HepG2 (cell line): ENCODE results near the gene BZW1. TPM values are rescaled to one million over a fixed set of nuclear protein-coding genes. Genes with fewer than 3 reads are reported as not detected.

ENCODE experiments used
- ATAC-seq: fragments of 200-7000 bp; cut with Tn5 transposase; 3 replicates; pipeline ENCODE4 v1.9.1; 2020; ENCODE audit warnings: mild to moderate bottlenecking, moderate library complexity
- BruUV-seq: library from RNA; stranded (reverse); fragments of 400-500 nt; replicated peaks from 2 replicates; lab custom pipeline; 2021; lab: Mats Ljungman, UMichigan
- CTCF ChIA-PET: fragments of 300-600 bp; formaldehyde crosslinking; extraction: SDS; loops from one replicate; lab custom pipeline; 2021; ENCODE audit warnings: low total read pairs, inconsistent platforms, low intra/inter-chr PET ratio; lab: Yijun Ruan, JAX
- POLR2A ChIA-PET: fragments of 350-600 bp; sonication (Branson Sonifier 250); formaldehyde crosslinking; loops from one replicate; lab custom pipeline; 2020; ENCODE audit warnings: antibody characterized with exemption, inconsistent platforms; lab: Yijun Ruan, JAX
- DNase-seq: peaks from one replicate; pipeline ENCODE4 v3.0.0-alpha.2; 2015; ENCODE audit warnings: low spot score
- FAIRE-seq: peaks from 3 replicates; lab custom pipeline; 2011; peaks lifted over from hg19 to GRCh38; lab: Jason Lieb, UNC
- H2AFZ ChIP-seq: one replicate; pipeline ENCODE4 v1.6.1; 2011; ENCODE audit warnings: low read length, inconsistent platforms
- H3K27ac ChIP-seq: fragments of 300-600 bp; 3 replicates; pipeline ENCODE4 v1.8.0; 2011; ENCODE audit warnings: mixed run types, mild to moderate bottlenecking, mixed read lengths, low read length, inconsistent platforms; ENCODE audit not compliant: insufficient read depth; ENCODE audit errors: extremely low read length
- H3K27me3 ChIP-seq, 2 experiments: fragments of 200-600 bp in 1 of 2; 2 replicates in 1 of 2; 3 replicates in 1 of 2; pipeline versions ENCODE4 v1.6.0 to v1.8.0; 2011; ENCODE audit warnings: low read length in 2 of 2, mild to moderate bottlenecking in 2 of 2, moderate library complexity in 2 of 2, inconsistent platforms in 1 of 2; ENCODE audit not compliant: insufficient read depth in 2 of 2, control insufficient read depth in 1 of 2
- H3K36me3 ChIP-seq, 2 experiments: fragments of 200-600 bp in 1 of 2; replicated peaks in 1 of 2; 2 replicates in 1 of 2; 3 replicates in 1 of 2; pipeline versions ENCODE4 v1.5.1 to v1.8.0; 2011; ENCODE audit warnings: low read length in 2 of 2, inconsistent platforms in 1 of 2; ENCODE audit not compliant: insufficient read depth in 2 of 2, control insufficient read depth in 1 of 2
- H3K4me1 ChIP-seq: 2 replicates; pipeline ENCODE4 v1.5.1; 2012; ENCODE audit warnings: low read length, inconsistent platforms; ENCODE audit not compliant: insufficient read depth
- H3K4me2 ChIP-seq: 2 replicates; pipeline ENCODE4 v1.6.0; 2011; ENCODE audit warnings: low read depth, low read length, inconsistent platforms
- H3K4me3 ChIP-seq, 3 experiments: fragments of 200-600 bp in 1 of 3; sonication (generic), shearing (Covaris generic) in 1 of 3; replicated peaks in 1 of 3; 2 replicates each; pipeline ENCODE4 v1.5.1; 2011 to 2016; ENCODE audit warnings: low read length in 3 of 3, inconsistent platforms in 2 of 3, low read depth in 2 of 3, mild to moderate bottlenecking in 2 of 3, control low read depth in 1 of 3, mixed read lengths in 1 of 3; ENCODE audit not compliant: insufficient read depth in 1 of 3
- H3K79me2 ChIP-seq: one replicate; pipeline ENCODE4 v1.6.1; 2011; ENCODE audit warnings: low read length, inconsistent platforms; ENCODE audit not compliant: insufficient read depth
- H3K9ac ChIP-seq: 2 replicates; pipeline ENCODE4 v1.6.0; 2011; ENCODE audit warnings: mild to moderate bottlenecking, low read depth, low read length, inconsistent platforms; ENCODE audit not compliant: insufficient read depth
- H3K9me3 ChIP-seq: 2 replicates; pipeline ENCODE4 v1.5.1; 2012; ENCODE audit warnings: mild to moderate bottlenecking, low read length
- H4K20me1 ChIP-seq: 2 replicates; pipeline ENCODE4 v1.6.0; 2011; ENCODE audit warnings: inconsistent platforms, mild to moderate bottlenecking, low read length, moderate library complexity; ENCODE audit not compliant: insufficient read depth
- DPF2 ChIP-seq: sonication (generic); formaldehyde crosslinking; IDR thresholded peaks from 2 replicates; pipeline ENCODE4 v1.4.0; 2020; ENCODE audit warnings: mild to moderate bottlenecking, low read depth, missing genetic modification reagents, borderline replicate concordance
- MAFK ChIP-seq, 2 experiments: IDR thresholded peaks in 1 of 2; conservative IDR thresholded peaks in 1 of 2; 2 replicates each; pipeline ENCODE4 v1.6.1; 2011; ENCODE audit warnings: improper control_type of control experiment in 2 of 2, low read length in 2 of 2
- PCBP1 ChIP-seq: fragments of 200-400 bp; formaldehyde crosslinking; IDR thresholded peaks from 2 replicates; pipeline ENCODE4 v1.6.1; 2017; ENCODE audit warnings: mild to moderate bottlenecking, low read depth, low read length, borderline replicate concordance
- PRPF4 ChIP-seq: fragments of 200-400 bp; formaldehyde crosslinking; IDR thresholded peaks from 2 replicates; pipeline ENCODE4 v1.6.1; 2016; ENCODE audit warnings: low read length, low read depth; ENCODE audit not compliant: poor library complexity, severe bottlenecking
- SIN3A ChIP-seq: IDR thresholded peaks from 2 replicates; pipeline ENCODE4 v1.6.1; 2011; ENCODE audit warnings: low read depth, mild to moderate bottlenecking, control low read depth, low read length, borderline replicate concordance
- SNAI1 ChIP-seq: sonication (generic); formaldehyde crosslinking; IDR thresholded peaks from 2 replicates; pipeline ENCODE4 v1.5.0; 2020; ENCODE audit warnings: mild to moderate bottlenecking, missing genetic modification reagents, borderline replicate concordance
- ZFY ChIP-seq: sonication (generic); formaldehyde crosslinking; IDR thresholded peaks from 2 replicates; pipeline ENCODE4 v1.4.0; 2020; ENCODE audit warnings: missing genetic modification reagents
- ZNF44 ChIP-seq: sonication (generic); formaldehyde crosslinking; IDR thresholded peaks from 2 replicates; pipeline ENCODE4 v1.5.1; 2020; ENCODE audit warnings: mild to moderate bottlenecking, missing genetic modification reagents
- ZNF569 ChIP-seq: sonication (generic); formaldehyde crosslinking; IDR thresholded peaks from 2 replicates; pipeline ENCODE4 v1.5.0; 2020; ENCODE audit warnings: mild to moderate bottlenecking, missing genetic modification reagents, moderate library complexity, borderline replicate concordance
- ZNF678 ChIP-seq: sonication (generic); formaldehyde crosslinking; IDR thresholded peaks from 2 replicates; pipeline ENCODE4 v1.4.0; 2020; ENCODE audit warnings: mild to moderate bottlenecking, missing genetic modification reagents
- ZNF713 ChIP-seq: sonication (generic); formaldehyde crosslinking; IDR thresholded peaks from 2 replicates; pipeline ENCODE4 v1.4.0; 2020; ENCODE audit warnings: mild to moderate bottlenecking, missing genetic modification reagents
- WGBS: methylation state at CpG from one replicate; pipeline ENCODE4 v1.1.6; 2017; ENCODE audit warnings: low lambda C conversion rate; 5-methylcytosine and 5-hydroxymethylcytosine counted together
- in situ Hi-C: cut with HindIII; loops from 2 replicates; pipeline ENCODE4 v1.10.0; 2017; ENCODE audit warnings: low pct_unique_long_range_greater_than_20kb; ENCODE audit not compliant: extremely low pct_ligation_motif_present
- intact Hi-C: fragments of 100-400 bp; cut with micrococcal nuclease; formaldehyde crosslinking; loops from one replicate; pipeline ENCODE4 v1.10.0; 2022; ENCODE audit not compliant: unreplicated experiment
- polyA plus RNA-seq, 8 experiments: library from polyadenylated mRNA; depleted of rRNA in 3 of 8; stranded (reverse) in 7 of 8; unstranded in 1 of 8; fragments of >200 nt; fragmentation: Illumina TruSeq in 4 of 8; extraction: Trizol in 4 of 8; gene quantifications; 2 replicates each; pipeline versions ENCODE4 v1.2.1 to v1.2.3, GENCODE V29; 2011 to 2016; ENCODE audit warnings: low read depth in 4 of 8, missing spikeins in 1 of 8, mixed read lengths in 1 of 8; ENCODE audit not compliant: insufficient read depth in 1 of 8
- total RNA-seq, 5 experiments: library from RNA; depleted of rRNA; stranded (reverse); fragments of >200 nt; fragmentation: Illumina TruSeq; extraction: Trizol; gene quantifications; 2 replicates each; pipeline ENCODE4 v1.2.3, GENCODE V29; 2016; ENCODE audit warnings: low read depth in 1 of 5
- TF ChIP-seq, protein P1 (sequence below): sonication (generic); formaldehyde crosslinking; IDR thresholded peaks from 2 replicates; pipeline ENCODE4 v1.5.0; 2020; ENCODE audit warnings: missing genetic modification reagents
- TF ChIP-seq, protein P2 (sequence below): sonication (generic); formaldehyde crosslinking; IDR thresholded peaks from 2 replicates; pipeline ENCODE4 v1.4.0; 2020; ENCODE audit warnings: missing genetic modification reagents, mild to moderate bottlenecking, borderline replicate concordance
- TF ChIP-seq, protein P3 (sequence below): sonication (generic); formaldehyde crosslinking; IDR thresholded peaks from 2 replicates; pipeline ENCODE4 v1.9.0; 2021; ENCODE audit warnings: mild to moderate bottlenecking, missing genetic modification reagents

Gene BZW1
- total and polyA plus RNA-seq, 2 of the 13 experiments (the other 11 are each of a cell fraction or from before 2014, with no cell fraction given): 106 to 384 TPM

DNA sequence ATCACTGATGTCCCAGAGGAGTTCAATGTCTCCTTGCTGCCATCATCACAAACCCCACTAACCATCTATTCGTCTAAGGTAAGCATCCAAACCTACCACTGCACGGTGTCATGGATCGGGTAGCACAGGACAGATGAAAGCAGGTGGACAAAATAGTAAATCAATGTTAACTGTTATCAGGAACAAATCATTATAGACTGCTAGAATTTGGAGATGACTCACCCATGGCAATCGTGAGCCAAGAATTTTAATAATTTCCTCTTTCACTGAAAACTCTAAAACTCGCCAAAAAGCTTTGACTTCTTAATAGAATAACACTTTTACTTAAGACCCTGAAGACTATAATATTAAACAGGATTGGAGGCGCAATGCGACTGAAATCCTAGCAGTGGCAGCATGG lies 33.7 kb upstream of the BZW1 start:
- H4K20me1 ChIP-seq: no peaks in the 10 kb centered on the region
- no peaks in the 10 kb centered on the region; a peak in 2 of 5 replicates for H3K27me3 ChIP-seq
- H3K27ac ChIP-seq: no peak overlapping the region
- FAIRE-seq: no peak
- H3K36me3 ChIP-seq: no peaks in the 10 kb centered on the region
- in situ Hi-C loops (no loop called here), intact Hi-C loops (no loop called here)
- ChIA-PET POLR2A (interaction anchor here (0.8 to 1.2 kb wide), 6 partner anchors 11 to 37 kb away, joined by 3 to 16 read pairs (median 8); no protein-coding TSS in a partner anchor), CTCF (no interaction called here)
- no peaks in the 10 kb centered on the region for H3K79me2 ChIP-seq
- no peak overlapping the region for H3K9ac ChIP-seq
- no peak overlapping the region for H3K4me2 ChIP-seq
- H3K4me1 ChIP-seq: peaks cover 30% of the 10 kb centered on the region
- DNase-seq: no peak
- H3K4me3 ChIP-seq: no peak overlapping the region
- no TSS peak for BruUV-seq
- WGBS: 60% methylated on average over 7 of the region's 7 CpGs
- no peak for TF ChIP-seq ZFY (CRISPR knock-in tag)
- TF ChIP-seq ZNF569 (CRISPR knock-in tag): no peak
- TF ChIP-seq, protein P1, sequence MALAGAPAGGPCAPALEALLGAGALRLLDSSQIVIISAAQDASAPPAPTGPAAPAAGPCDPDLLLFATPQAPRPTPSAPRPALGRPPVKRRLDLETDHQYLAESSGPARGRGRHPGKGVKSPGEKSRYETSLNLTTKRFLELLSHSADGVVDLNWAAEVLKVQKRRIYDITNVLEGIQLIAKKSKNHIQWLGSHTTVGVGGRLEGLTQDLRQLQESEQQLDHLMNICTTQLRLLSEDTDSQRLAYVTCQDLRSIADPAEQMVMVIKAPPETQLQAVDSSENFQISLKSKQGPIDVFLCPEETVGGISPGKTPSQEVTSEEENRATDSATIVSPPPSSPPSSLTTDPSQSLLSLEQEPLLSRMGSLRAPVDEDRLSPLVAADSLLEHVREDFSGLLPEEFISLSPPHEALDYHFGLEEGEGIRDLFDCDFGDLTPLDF (CRISPR knock-in tag): no peak
- no peak for TF ChIP-seq PCBP1
- TF ChIP-seq, protein P2, sequence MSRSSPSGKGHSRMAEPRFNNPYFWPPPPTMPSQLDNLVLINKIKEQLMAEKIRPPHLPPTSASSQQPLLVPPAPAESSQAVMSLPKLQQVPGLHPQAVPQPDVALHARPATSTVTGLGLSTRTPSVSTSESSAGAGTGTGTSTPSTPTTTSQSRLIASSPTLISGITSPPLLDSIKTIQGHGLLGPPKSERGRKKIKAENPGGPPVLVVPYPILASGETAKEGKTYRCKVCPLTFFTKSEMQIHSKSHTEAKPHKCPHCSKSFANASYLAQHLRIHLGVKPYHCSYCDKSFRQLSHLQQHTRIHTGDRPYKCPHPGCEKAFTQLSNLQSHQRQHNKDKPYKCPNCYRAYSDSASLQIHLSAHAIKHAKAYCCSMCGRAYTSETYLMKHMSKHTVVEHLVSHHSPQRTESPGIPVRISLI: no peak
- TF ChIP-seq SNAI1: no peak
- no peak for TF ChIP-seq MAFK (conservative IDR thresholded peaks at IDR 0.05 in 1 of 2, IDR thresholded peaks at IDR 0.05 in 1 of 2; ENCODE audit: low read length in 2 of 2)
- no peak for TF ChIP-seq ZNF713 (CRISPR knock-in tag)
- no peak for TF ChIP-seq DPF2 (CRISPR knock-in tag)
- TF ChIP-seq, protein P3, sequence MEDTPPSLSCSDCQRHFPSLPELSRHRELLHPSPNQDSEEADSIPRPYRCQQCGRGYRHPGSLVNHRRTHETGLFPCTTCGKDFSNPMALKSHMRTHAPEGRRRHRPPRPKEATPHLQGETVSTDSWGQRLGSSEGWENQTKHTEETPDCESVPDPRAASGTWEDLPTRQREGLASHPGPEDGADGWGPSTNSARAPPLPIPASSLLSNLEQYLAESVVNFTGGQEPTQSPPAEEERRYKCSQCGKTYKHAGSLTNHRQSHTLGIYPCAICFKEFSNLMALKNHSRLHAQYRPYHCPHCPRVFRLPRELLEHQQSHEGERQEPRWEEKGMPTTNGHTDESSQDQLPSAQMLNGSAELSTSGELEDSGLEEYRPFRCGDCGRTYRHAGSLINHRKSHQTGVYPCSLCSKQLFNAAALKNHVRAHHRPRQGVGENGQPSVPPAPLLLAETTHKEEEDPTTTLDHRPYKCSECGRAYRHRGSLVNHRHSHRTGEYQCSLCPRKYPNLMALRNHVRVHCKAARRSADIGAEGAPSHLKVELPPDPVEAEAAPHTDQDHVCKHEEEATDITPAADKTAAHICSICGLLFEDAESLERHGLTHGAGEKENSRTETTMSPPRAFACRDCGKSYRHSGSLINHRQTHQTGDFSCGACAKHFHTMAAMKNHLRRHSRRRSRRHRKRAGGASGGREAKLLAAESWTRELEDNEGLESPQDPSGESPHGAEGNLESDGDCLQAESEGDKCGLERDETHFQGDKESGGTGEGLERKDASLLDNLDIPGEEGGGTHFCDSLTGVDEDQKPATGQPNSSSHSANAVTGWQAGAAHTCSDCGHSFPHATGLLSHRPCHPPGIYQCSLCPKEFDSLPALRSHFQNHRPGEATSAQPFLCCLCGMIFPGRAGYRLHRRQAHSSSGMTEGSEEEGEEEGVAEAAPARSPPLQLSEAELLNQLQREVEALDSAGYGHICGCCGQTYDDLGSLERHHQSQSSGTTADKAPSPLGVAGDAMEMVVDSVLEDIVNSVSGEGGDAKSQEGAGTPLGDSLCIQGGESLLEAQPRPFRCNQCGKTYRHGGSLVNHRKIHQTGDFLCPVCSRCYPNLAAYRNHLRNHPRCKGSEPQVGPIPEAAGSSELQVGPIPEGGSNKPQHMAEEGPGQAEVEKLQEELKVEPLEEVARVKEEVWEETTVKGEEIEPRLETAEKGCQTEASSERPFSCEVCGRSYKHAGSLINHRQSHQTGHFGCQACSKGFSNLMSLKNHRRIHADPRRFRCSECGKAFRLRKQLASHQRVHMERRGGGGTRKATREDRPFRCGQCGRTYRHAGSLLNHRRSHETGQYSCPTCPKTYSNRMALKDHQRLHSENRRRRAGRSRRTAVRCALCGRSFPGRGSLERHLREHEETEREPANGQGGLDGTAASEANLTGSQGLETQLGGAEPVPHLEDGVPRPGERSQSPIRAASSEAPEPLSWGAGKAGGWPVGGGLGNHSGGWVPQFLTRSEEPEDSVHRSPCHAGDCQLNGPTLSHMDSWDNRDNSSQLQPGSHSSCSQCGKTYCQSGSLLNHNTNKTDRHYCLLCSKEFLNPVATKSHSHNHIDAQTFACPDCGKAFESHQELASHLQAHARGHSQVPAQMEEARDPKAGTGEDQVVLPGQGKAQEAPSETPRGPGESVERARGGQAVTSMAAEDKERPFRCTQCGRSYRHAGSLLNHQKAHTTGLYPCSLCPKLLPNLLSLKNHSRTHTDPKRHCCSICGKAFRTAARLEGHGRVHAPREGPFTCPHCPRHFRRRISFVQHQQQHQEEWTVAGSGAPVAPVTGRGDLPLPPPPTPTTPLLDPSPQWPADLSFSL (CRISPR knock-in tag): no peak
- no peak for TF ChIP-seq PRPF4
- no peak for TF ChIP-seq SIN3A
- TF ChIP-seq ZNF678 (CRISPR knock-in tag): no peak
- no peak for TF ChIP-seq ZNF44 (CRISPR knock-in tag)
- ATAC-seq: no peak
- 0 out of 2 replicates have a peak, but pooled peaks cover 3% of the 10 kb centered on the region for H3K9me3 ChIP-seq
- H2AFZ ChIP-seq: no peak overlapping the region
